OCI-LY1 (cell line): Measurements from ENCODE around the gene GFRA4.

Source experiments
- CTCF ChIP-seq: fragments of 200-600 bp; sonication (generic), shearing (Covaris generic); IDR thresholded peaks from 2 replicates; pipeline ENCODE4 v1.5.1; 2017; ENCODE audit warnings: mild to moderate bottlenecking, antibody characterized with exemption, low read length, moderate library complexity, mixed read lengths
- EZH2 ChIP-seq: fragments of 200-600 bp; sonication (generic), shearing (Covaris generic); IDR thresholded peaks from 2 replicates; pipeline ENCODE4 v1.8.0; 2017; ENCODE audit warnings: borderline replicate concordance, mixed run types, mild to moderate bottlenecking, antibody characterized with exemption, low read length, moderate library complexity, mixed read lengths

GRCh38 chr20:3710703-3711483 is 47.7 kb upstream of the GFRA4 start:
- peak; percentile 97 for TF ChIP-seq CTCF
- no peak for TF ChIP-seq EZH2
